Measurements from ENCODE around the gene PARD3B. TPM values are rescaled to one million over a fixed set of nuclear protein-coding genes. Genes with fewer than 3 reads are reported as not detected.

Gene PARD3B
- total and polyA plus RNA-seq, 8 donors, result 18.5 to 24.6 (median 21.1) TPM

- H3K9me3 ChIP-seq, result no peaks in the 10 kb centered on the region
- no peak overlapping the region for H3K4me3 ChIP-seq
- DNase-seq, result no peak
- H3K4me1 ChIP-seq, result no peaks in the 10 kb centered on the region
- intact Hi-C loops (cut with DNase I), result no loop called here
- no peaks in the 10 kb centered on the region for H3K36me3 ChIP-seq
- ATAC-seq, result no peak
- no peak overlapping the region for H3K27ac ChIP-seq
- no peaks in the 10 kb centered on the region for H3K27me3 ChIP-seq
- TF ChIP-seq CTCF (IDR thresholded peaks at IDR 0.05), result no peak
Measured at GRCh38 chr2:205651719-205652118, 1106.4 kb downstream of the PARD3B start.

- no peak for DNase-seq
Measured at GRCh38 chr2:205654878-205655605, 1109.8 kb downstream of the PARD3B start.

GRCh38 chr2:205655779-205656456, 1110.6 kb downstream of the PARD3B start:
- ATAC-seq, result no peak
- intact Hi-C loops (cut with DNase I), result no loop called here
- no peak for TF ChIP-seq CTCF (IDR thresholded peaks at IDR 0.05)
- Histone ChIP-seq H3K27me3 (no peaks in the 10 kb centered on the region), H3K9me3 (no peaks in the 10 kb centered on the region), H3K4me3 (no peak overlapping the region), H3K36me3 (no peaks in the 10 kb centered on the region), H3K4me1 (peaks cover 0 to 4% of the 10 kb centered on the region in 2 donors), H3K27ac (no peak overlapping the region)
- DNase-seq, result no peak

More at GRCh38 chr2:205654878-205655605, 1109.8 kb downstream of the PARD3B start:
- Histone ChIP-seq H3K4me3 (no peak overlapping the region), H3K27ac (no peak overlapping the region), H3K36me3 (no peaks in the 10 kb centered on the region), H3K27me3 (no peaks in the 10 kb centered on the region), H3K4me1 (peaks cover 0 to 2% of the 10 kb centered on the region in 2 donors), H3K9me3 (no peaks in the 10 kb centered on the region)
- intact Hi-C loops (cut with DNase I), result no loop called here
- peak; percentile 47 for ATAC-seq
- no peak for TF ChIP-seq CTCF (IDR thresholded peaks at IDR 0.05)

GRCh38 chr2:205656461-205656860, 1111.2 kb downstream of the PARD3B start:
- Histone ChIP-seq H3K4me1 (peaks cover 0 to 4% of the 10 kb centered on the region in 2 donors), H3K9me3 (no peaks in the 10 kb centered on the region), H3K4me3 (no peak overlapping the region), H3K27me3 (no peaks in the 10 kb centered on the region), H3K36me3 (no peaks in the 10 kb centered on the region), H3K27ac (no peak overlapping the region)
- DNase-seq, result no peak
- ATAC-seq, result no peak
- no peak for TF ChIP-seq CTCF (IDR thresholded peaks at IDR 0.05)
- intact Hi-C loops (cut with DNase I), result no loop called here

GRCh38 chr2:205656941-205657340, 1111.7 kb downstream of the PARD3B start:
- Histone ChIP-seq H3K27me3 (no peaks in the 10 kb centered on the region), H3K4me3 (no peak overlapping the region), H3K4me1 (peaks cover 0 to 4% of the 10 kb centered on the region in 2 donors), H3K27ac (no peak overlapping the region), H3K9me3 (no peaks in the 10 kb centered on the region), H3K36me3 (no peaks in the 10 kb centered on the region)
- intact Hi-C loops (cut with DNase I), result no loop called here
- ATAC-seq (no peak), DNase-seq (no peak)
- TF ChIP-seq CTCF (IDR thresholded peaks at IDR 0.05), result no peak
